Measurements from ENCODE around the gene KNCN.

DNA sequence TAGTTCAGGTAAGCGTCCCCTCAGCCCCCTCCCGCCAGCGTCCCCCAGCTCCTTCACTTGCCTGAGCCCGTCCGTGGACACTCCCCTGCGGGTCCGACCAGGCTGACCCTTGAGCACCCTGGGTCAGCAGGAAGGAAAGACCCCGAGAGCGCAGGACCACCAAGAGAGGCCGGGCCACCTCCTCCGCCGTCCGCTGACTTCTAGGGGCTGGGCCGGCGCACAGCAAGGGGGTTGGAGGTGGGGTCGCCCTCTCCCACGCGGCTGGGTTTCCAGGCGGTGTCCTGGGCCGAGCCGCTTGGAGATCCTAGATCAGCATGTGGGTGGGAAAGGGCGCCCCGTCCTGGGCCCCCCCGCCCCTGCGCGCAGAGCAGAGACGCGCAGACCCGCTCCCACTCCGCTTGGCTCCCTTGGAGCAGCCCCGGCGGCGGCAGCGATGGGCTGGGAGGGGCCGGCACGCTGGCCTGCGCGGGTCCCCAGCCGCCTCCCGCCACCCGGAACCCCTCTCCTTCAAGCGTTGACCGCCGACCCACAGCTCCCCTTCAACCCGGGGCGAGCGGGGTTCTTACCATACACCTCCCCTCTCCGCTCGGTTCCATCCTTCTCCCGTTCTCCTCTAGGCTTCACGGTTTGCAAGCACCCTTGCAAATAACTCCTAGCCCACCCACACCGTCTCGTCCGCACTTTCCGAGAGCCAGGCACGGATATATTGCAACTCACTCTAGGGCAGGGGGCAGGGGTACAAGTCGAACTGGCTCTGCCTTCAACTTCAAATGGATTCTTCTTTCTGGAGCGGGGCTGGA, 7.5 kb downstream of the KNCN start:
- no peak for TF ChIP-seq POLR2A (IDR thresholded peaks at IDR 0.05; ENCODE audit: low read depth)
- TF ChIP-seq, protein P1, sequence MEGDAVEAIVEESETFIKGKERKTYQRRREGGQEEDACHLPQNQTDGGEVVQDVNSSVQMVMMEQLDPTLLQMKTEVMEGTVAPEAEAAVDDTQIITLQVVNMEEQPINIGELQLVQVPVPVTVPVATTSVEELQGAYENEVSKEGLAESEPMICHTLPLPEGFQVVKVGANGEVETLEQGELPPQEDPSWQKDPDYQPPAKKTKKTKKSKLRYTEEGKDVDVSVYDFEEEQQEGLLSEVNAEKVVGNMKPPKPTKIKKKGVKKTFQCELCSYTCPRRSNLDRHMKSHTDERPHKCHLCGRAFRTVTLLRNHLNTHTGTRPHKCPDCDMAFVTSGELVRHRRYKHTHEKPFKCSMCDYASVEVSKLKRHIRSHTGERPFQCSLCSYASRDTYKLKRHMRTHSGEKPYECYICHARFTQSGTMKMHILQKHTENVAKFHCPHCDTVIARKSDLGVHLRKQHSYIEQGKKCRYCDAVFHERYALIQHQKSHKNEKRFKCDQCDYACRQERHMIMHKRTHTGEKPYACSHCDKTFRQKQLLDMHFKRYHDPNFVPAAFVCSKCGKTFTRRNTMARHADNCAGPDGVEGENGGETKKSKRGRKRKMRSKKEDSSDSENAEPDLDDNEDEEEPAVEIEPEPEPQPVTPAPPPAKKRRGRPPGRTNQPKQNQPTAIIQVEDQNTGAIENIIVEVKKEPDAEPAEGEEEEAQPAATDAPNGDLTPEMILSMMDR (IDR thresholded peaks at IDR 0.05), result no peak
- TF ChIP-seq EP300 (IDR thresholded peaks at IDR 0.05), result no peak
- TF ChIP-seq POLR2AphosphoS5 (IDR thresholded peaks at IDR 0.05), result no peak
